Endodermal cell (in vitro differentiated cells): Measurements from ENCODE around the gene RPS2. TPM values are rescaled to one million over a fixed set of nuclear protein-coding genes. Genes with fewer than 3 reads are reported as not detected.

ENCODE experiments used
- DNase-seq: peaks from one replicate; pipeline ENCODE4 v3.0.0-alpha.2; 2017
- H3K27ac ChIP-seq: 2 replicates; pipeline ENCODE4 v1.5.1; 2013; ENCODE audit warnings: mild to moderate bottlenecking, low read depth, low read length, moderate library complexity
- H3K27me3 ChIP-seq: 2 replicates; pipeline ENCODE4 v1.6.1; 2013; ENCODE audit warnings: mild to moderate bottlenecking, low read length, moderate library complexity; ENCODE audit not compliant: insufficient read depth, control insufficient read depth, poor library complexity, severe bottlenecking
- H3K36me3 ChIP-seq: 2 replicates; pipeline ENCODE4 v1.7.0; 2013; ENCODE audit warnings: mild to moderate bottlenecking, low read length, moderate library complexity; ENCODE audit not compliant: control insufficient read depth, insufficient read depth
- H3K4me1 ChIP-seq: one replicate; pipeline ENCODE4 v1.7.0; 2013; ENCODE audit warnings: low read length; ENCODE audit not compliant: control insufficient read depth, insufficient read depth
- H3K4me3 ChIP-seq: 2 replicates; pipeline ENCODE4 v1.5.1; 2013; ENCODE audit warnings: mild to moderate bottlenecking, low read length, moderate library complexity
- H3K9ac ChIP-seq: 2 replicates; pipeline ENCODE4 v1.6.1; 2013; ENCODE audit warnings: mild to moderate bottlenecking, low read length, moderate library complexity; ENCODE audit not compliant: poor library complexity, severe bottlenecking; ENCODE audit errors: extremely low read depth
- H3K9me3 ChIP-seq: 2 replicates; pipeline ENCODE4 v1.6.1; 2013; ENCODE audit warnings: mild to moderate bottlenecking, low read length, moderate library complexity; ENCODE audit not compliant: control insufficient read depth
- H3K27ac Mint-ChIP-seq: 2 replicates; pipeline ENCODE4 v1.8.0; 2020; ENCODE audit warnings: mixed read lengths
- H3K27me3 Mint-ChIP-seq: 2 replicates; pipeline ENCODE4 v1.8.0; 2021; ENCODE audit warnings: mild to moderate bottlenecking, mixed read lengths; ENCODE audit not compliant: insufficient read depth
- H3K36me3 Mint-ChIP-seq: 2 replicates; pipeline ENCODE4 v1.8.0; 2020; ENCODE audit warnings: low read depth, mixed read lengths
- H3K4me1 Mint-ChIP-seq: 2 replicates; pipeline ENCODE4 v1.8.0; 2020; ENCODE audit warnings: mixed read lengths
- H3K4me3 Mint-ChIP-seq: 2 replicates; pipeline ENCODE4 v1.8.0; 2020; ENCODE audit warnings: mild to moderate bottlenecking, moderate library complexity, mixed read lengths
- H3K9me3 Mint-ChIP-seq: 2 replicates; pipeline ENCODE4 v1.8.0; 2020; ENCODE audit warnings: mild to moderate bottlenecking, mixed read lengths
- CTCF ChIP-seq: fragments of 200-600 bp; sonication (generic); conservative IDR thresholded peaks from 2 replicates; pipeline ENCODE4 v1.5.0; 2021; ENCODE audit warnings: antibody characterized with exemption, mild to moderate bottlenecking
- WGBS, 2 experiments: methylation state at CpG; one replicate each; pipeline versions ENCODE4 v1.1.5 to v1.1.7; 2013; ENCODE audit warnings: missing lambda C conversion rate in 2 of 2, mixed read lengths in 1 of 2; ENCODE audit not compliant: insufficient coverage in 1 of 2, insufficient read length in 1 of 2; 5-methylcytosine and 5-hydroxymethylcytosine counted together
- total RNA-seq, 2 donors: library from RNA; stranded (reverse); fragmentation: NEBNext Ultra II Directional in 1 of 2; extraction: Animal tissue kit (Norgen Biotek cat#: 25700) in 1 of 2; gene quantifications; 2 replicates in 1 of 2; 3 replicates in 1 of 2; pipeline ENCODE4 v1.2.1, GENCODE V29; 2021

Gene RPS2
- total RNA-seq, 2 donors from 2014 or later = 3,064 to 3,492 TPM

GRCh38 chr16:2009791-2010510 is 45.3 kb upstream of the RPS2 start, which contains the start of gene ZNF598:
Gene ZNF598, minus strand, starts transcription at chr16:2009821.
- peak within 1 kb of the TSS; percentile 84 for H3K9ac ChIP-seq
- H3K27ac ChIP-seq = peak within 1 kb of the TSS; percentile 29
- peaks cover 23% of the 10 kb centered on the region for H3K4me1 Mint-ChIP-seq
- no peaks in the 10 kb centered on the region for H3K9me3 ChIP-seq
- H3K9me3 Mint-ChIP-seq = no peaks in the 10 kb centered on the region
- H3K36me3 ChIP-seq = peaks cover 7% of the 10 kb centered on the region
- peak; percentile 13 for TF ChIP-seq CTCF
- peak within 1 kb of the TSS; percentile 96 for H3K4me3 ChIP-seq
- peak within 1 kb of the TSS; percentile 74 for H3K4me3 Mint-ChIP-seq
- peak; percentile 90 for DNase-seq
- peaks cover 7% of the 10 kb centered on the region for H3K36me3 Mint-ChIP-seq
- peak within 1 kb of the TSS; percentile 82 for H3K27ac Mint-ChIP-seq
- no peaks in the 10 kb centered on the region for H3K27me3 ChIP-seq
- WGBS, 2 experiments = 6 to 13% methylated on average over 22 to 52 of the region's 52 CpGs
- peaks cover 24% of the 10 kb centered on the region for H3K4me1 ChIP-seq
- no peaks in the 10 kb centered on the region for H3K27me3 Mint-ChIP-seq

GRCh38 chr16:2009164-2009711 is 44.6 kb upstream of the RPS2 start:
- H3K4me3 ChIP-seq = peak overlapping the region; percentile 96
- Mint-ChIP-seq H3K4me1 (peaks cover 23% of the 10 kb centered on the region), H3K27ac (peak overlapping the region; percentile 33), H3K4me3 (peak overlapping the region; percentile 74), H3K27me3 (no peaks in the 10 kb centered on the region), H3K36me3 (peaks cover 7% of the 10 kb centered on the region), H3K9me3 (no peaks in the 10 kb centered on the region)
- TF ChIP-seq CTCF = no peak
- 0% methylated on average over 17 to 55 of the region's 55 CpGs for WGBS, 2 experiments
- H3K9me3 ChIP-seq = no peaks in the 10 kb centered on the region
- no peaks in the 10 kb centered on the region for H3K27me3 ChIP-seq
- H3K27ac ChIP-seq = peak overlapping the region; percentile 29
- peak; percentile 70 for DNase-seq
- H3K9ac ChIP-seq = peak overlapping the region; percentile 84
- peaks cover 24% of the 10 kb centered on the region for H3K4me1 ChIP-seq
- H3K36me3 ChIP-seq = peaks cover 10% of the 10 kb centered on the region

GRCh38 chr16:2008631-2009163 is 44.1 kb upstream of the RPS2 start:
- DNase-seq = no peak
- peaks cover 7% of the 10 kb centered on the region for H3K36me3 Mint-ChIP-seq
- Histone ChIP-seq H3K4me1 (peaks cover 24% of the 10 kb centered on the region), H3K9ac (peak overlapping the region; percentile 84), H3K4me3 (peak overlapping the region; percentile 96), H3K9me3 (no peaks in the 10 kb centered on the region), H3K27me3 (no peaks in the 10 kb centered on the region), H3K36me3 (peaks cover 10% of the 10 kb centered on the region), H3K27ac (peak overlapping the region; percentile 29)
- peak overlapping the region; percentile 74 for H3K4me3 Mint-ChIP-seq
- H3K27me3 Mint-ChIP-seq = no peaks in the 10 kb centered on the region
- 16 to 18% methylated on average over 8 to 23 of the region's 23 CpGs for WGBS, 2 experiments
- no peaks in the 10 kb centered on the region for H3K9me3 Mint-ChIP-seq
- no peak for TF ChIP-seq CTCF
- H3K27ac Mint-ChIP-seq = peak overlapping the region; percentile 33
- H3K4me1 Mint-ChIP-seq = peaks cover 23% of the 10 kb centered on the region
